ENCODE data around the gene KRTAP4-4.

Gene KRTAP4-4

DNA sequence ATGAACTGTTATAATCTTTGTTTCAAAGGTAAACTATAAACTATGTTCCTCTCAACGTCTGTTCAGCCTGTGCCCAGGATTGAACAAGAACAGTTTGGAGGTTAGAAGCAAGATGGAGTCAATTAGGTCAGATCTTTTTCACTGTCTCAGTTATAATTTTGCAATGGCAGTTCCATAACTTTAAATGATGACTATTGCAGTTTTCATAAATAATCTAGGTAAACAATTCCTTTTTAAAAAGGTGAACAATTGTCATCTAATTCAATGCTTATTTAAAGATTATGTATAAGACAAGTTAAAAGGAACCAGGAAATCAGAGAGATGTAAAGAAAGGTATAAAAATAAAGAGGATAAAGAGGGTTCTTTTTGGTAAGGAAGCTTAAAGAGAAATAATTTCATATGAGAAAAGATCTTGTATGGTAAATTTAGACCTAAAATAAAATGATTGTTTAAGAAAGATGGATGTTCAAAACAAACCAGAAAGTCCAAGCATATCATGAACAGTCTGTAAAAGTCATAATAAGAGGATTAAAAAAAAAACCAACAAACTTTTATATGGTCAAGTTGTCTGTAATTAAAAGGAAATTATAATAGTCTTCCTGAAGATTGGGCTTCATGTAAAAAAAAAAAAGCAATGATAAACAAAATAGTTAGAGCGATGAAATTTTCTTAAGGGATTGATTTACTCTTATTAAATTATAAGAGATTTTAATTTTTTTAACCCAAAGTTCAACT lies 49.2 kb downstream of the KRTAP4-4 start:
- DNase-seq (ENCODE audit: low read depth, low spot score) = no peak
